ENCODE data around the gene HPDL.

- TF ChIP-seq, protein P1, sequence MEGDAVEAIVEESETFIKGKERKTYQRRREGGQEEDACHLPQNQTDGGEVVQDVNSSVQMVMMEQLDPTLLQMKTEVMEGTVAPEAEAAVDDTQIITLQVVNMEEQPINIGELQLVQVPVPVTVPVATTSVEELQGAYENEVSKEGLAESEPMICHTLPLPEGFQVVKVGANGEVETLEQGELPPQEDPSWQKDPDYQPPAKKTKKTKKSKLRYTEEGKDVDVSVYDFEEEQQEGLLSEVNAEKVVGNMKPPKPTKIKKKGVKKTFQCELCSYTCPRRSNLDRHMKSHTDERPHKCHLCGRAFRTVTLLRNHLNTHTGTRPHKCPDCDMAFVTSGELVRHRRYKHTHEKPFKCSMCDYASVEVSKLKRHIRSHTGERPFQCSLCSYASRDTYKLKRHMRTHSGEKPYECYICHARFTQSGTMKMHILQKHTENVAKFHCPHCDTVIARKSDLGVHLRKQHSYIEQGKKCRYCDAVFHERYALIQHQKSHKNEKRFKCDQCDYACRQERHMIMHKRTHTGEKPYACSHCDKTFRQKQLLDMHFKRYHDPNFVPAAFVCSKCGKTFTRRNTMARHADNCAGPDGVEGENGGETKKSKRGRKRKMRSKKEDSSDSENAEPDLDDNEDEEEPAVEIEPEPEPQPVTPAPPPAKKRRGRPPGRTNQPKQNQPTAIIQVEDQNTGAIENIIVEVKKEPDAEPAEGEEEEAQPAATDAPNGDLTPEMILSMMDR (IDR thresholded peaks at IDR 0.05; ENCODE audit: low read depth, low read length, poor library complexity, severe bottlenecking) = no peak
- TF ChIP-seq EZH2phosphoT487 (IDR thresholded peaks at IDR 0.05; ENCODE audit: borderline replicate concordance, low read length) = no peak
Observed at GRCh38 chr1:45354838-45355237, 28.1 kb downstream of the HPDL start.

Data from DOHH2 (cell line).